A673 (cell line): Measurements from ENCODE around the gene GPC6.

Experiments
- EZH2 ChIP-seq: fragments of 200-600 bp; sonication (generic); IDR thresholded peaks from 2 replicates; pipeline ENCODE4 v1.6.1; 2017; ENCODE audit warnings: borderline replicate concordance, low read depth, mild to moderate bottlenecking, mixed read lengths, antibody characterized with exemption, low read length; ENCODE audit not compliant: poor library complexity, severe bottlenecking
- TF ChIP-seq, protein P1 (sequence below): fragments of 300-800, 200-600 bp; sonication (generic); conservative IDR thresholded peaks from 2 replicates; pipeline ENCODE4 v1.5.1; 2017; ENCODE audit warnings: low read depth, mild to moderate bottlenecking, antibody characterized with exemption, low read length, moderate library complexity, mixed read lengths

DNA sequence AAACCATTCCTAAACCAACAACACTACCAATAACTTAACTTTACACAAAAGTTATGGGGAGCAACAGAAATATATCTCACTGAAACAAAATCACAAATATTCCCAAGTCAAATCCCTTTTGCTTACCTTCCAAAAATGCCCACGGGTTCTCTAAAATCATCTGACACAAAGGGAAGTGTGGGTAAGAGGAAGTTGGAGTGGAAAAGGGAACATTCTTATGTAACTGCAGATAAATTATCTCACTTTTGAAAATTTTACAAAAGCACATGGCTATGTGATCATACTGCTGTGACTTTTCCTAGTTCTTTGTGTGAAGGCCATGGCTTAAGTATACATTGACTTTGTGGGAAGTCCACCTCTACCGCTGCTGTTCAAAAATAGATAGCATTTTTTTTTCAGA, 350.5 kb downstream of the GPC6 start:
- TF ChIP-seq, protein P1, sequence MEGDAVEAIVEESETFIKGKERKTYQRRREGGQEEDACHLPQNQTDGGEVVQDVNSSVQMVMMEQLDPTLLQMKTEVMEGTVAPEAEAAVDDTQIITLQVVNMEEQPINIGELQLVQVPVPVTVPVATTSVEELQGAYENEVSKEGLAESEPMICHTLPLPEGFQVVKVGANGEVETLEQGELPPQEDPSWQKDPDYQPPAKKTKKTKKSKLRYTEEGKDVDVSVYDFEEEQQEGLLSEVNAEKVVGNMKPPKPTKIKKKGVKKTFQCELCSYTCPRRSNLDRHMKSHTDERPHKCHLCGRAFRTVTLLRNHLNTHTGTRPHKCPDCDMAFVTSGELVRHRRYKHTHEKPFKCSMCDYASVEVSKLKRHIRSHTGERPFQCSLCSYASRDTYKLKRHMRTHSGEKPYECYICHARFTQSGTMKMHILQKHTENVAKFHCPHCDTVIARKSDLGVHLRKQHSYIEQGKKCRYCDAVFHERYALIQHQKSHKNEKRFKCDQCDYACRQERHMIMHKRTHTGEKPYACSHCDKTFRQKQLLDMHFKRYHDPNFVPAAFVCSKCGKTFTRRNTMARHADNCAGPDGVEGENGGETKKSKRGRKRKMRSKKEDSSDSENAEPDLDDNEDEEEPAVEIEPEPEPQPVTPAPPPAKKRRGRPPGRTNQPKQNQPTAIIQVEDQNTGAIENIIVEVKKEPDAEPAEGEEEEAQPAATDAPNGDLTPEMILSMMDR, result no peak
- no peak for TF ChIP-seq EZH2
